Measurements from ENCODE around the gene PAXX.

PAXX gene

DNA sequence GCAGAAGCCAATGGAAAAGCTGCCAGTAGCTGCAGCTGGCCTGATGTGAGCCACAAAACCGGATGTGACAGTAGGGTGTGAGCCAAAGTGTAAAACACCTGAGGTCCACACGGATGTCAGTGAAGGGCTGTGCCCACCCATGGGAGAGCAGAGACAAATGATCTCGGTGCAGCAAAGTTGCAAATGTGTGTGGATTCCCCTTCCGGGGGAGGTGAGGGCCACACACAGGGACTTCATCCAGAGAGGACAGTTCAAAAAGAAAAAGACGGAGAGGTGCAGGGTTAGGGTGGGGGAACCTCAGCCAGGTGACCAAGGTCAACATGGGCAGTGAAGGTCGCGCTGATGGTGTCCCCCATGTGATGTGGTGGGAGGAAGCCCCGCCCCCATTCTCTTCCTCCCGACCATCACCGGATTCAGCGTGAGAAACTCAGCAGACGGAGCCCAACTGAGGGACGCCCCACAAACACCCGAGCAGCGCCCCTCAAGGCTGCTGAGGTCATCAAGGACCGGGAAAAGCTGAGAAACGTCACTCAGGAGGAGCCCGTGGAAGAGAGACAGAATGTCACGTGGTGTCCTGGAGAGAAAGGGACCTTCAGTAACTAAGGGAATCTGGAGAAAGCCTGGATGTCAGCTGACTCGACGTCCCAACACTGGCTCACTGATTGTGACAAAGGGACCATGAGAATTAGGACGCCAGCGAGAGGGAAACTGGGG, 26.3 kb upstream of the PAXX start:
- DNase-seq, result no peak

GRCh38 chr9:136968333-136969127, 23.7 kb upstream of the PAXX start:
- DNase-seq, result no peak

GRCh38 chr9:136969150-136969549, 23.1 kb upstream of the PAXX start:
- DNase-seq, result no peak

GRCh38 chr9:136969774-136970173, 22.4 kb upstream of the PAXX start:
- no peak for DNase-seq

GRCh38 chr9:136970361-136970760, 21.9 kb upstream of the PAXX start:
- DNase-seq, result no peak

GRCh38 chr9:136971746-136972145, 20.5 kb upstream of the PAXX start:
- no peak for DNase-seq

DNA sequence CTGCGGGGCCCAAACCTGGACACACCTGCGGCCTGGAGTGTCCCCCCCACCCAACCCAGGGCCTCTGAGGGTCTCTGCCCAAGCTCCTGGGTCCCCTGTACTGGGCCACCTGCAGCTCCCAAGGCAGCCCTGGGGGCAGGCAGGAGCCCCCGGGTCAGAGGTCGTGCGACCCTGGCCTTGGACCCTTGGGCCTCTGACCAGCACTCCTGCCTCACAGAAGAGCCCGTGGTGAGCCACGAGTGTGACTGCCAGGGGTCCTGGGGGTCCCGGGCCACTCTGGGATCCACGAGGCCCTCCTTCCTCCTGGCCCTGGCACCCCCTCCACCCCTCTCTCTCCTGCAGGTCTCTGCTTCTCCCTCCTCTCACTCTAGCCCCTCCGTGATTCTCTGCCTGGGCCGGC, 19.9 kb upstream of the PAXX start:
- DNase-seq, result no peak

GRCh38 chr9:136972743-136973142, 19.5 kb upstream of the PAXX start:
- no peak for DNase-seq

GRCh38 chr9:136973618-136974617, 18.3 kb upstream of the PAXX start:
- DNase-seq, result no peak

GRCh38 chr9:136974817-136975535, 17.2 kb upstream of the PAXX start:
- no peak for DNase-seq

- no peak for DNase-seq
Measured at GRCh38 chr9:136975644-136976043, 16.6 kb upstream of the PAXX start.

GRCh38 chr9:136977223-136977622, 15.0 kb upstream of the PAXX start, which contains the start of gene PTGDS:
PTGDS (plus strand) TSS chr9:136977504; CDS start chr9:136977579, 75 bp downstream.
- DNase-seq, result no peak

DNA sequence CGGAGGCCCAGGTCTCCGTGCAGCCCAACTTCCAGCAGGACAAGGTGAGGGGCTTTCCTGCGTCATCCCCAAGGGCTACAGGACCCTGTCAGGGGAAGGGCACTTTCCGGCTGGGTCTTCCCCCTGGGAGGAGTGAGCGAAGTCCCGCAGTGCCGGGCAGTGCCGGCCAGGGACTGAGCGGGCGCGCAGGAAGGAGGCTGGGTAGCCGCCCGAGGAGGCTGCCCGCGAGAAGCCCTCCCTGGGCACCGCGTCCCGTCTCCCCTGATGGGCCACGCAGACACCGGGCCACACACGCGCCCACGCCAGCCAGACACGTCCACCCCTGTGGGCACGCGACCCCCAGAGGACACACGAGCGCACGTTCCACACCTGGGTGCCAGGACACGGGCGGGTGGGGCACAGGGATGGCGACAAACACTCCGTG, 14.6 kb upstream of the PAXX start:
- DNase-seq, result no peak

DNA sequence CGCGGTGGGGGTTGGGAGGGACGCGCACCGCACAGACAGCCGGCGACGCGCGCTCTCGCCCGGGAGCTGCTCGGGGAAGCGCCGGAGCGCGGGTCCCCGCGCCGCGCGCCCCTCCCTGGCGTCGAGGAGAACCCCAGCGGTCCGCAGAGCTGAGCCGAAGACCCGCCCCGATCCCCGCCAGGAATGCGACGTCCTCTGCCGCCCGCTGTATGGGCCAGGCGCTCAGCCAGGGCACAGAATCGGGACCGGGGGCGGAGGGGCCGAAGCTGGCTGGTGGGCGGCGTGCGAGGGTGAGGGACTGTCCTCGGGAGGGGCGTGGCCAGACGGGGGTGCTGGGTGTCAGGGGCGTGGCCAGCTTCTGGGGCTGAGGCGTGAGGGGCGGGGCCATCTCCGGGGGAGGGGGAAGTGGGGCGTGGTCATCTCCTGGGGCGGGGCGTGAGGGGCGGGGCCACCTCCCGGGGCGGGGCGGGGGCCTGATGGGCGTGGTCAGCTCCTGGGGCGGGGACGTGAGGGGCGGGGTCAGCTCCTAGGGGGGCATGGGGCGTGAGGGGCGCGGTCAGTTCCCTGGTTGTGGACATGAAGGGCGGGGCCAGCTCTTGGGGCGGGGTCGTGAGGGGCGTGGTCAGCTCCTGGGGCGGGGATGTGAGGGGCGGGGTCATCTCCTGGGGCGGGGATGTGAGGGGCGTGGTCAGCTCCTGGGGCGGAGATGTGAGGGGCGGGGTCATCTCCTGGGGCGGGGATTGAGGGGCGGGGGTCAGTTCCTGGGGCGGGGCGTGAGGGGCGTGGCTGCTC, 14.0 kb upstream of the PAXX start:
- DNase-seq, result peak; percentile 21

GRCh38 chr9:136978865-136979544, 13.2 kb upstream of the PAXX start:
- no peak for DNase-seq

DNA sequence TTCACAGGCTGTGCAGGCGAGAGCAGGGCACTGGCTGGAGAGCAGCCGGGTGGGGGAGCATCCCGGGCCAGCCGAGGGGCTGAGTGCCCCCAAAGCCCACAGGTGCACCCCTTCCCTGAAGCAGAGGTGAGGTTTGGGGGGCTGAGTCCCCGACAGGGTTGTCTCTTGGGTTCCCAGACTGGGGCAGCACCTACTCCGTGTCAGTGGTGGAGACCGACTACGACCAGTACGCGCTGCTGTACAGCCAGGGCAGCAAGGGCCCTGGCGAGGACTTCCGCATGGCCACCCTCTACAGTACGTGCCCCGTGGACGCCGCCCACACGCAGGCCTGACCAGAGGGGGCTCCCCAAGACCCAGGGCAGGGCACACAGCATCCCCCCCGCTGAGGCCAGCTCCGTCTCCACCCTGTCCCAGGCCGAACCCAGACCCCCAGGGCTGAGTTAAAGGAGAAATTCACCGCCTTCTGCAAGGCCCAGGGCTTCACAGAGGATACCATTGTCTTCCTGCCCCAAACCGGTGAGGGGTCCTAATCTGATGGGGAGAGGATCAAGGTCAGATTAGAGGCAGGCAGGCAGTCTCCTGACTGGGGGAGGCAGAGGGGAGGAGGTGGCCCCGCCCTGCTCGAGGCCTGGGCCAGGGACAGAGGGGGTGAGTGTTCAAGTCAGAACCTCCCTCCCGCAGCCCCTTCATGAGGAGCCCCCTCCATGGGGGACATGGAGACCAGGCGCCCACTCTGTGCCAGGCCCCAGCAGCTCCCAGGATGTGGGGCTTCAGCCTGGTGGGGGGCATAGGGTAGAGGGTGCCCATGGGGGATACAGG, 12.2 kb upstream of the PAXX start:
- no peak for DNase-seq

GRCh38 chr9:136980669-136981478, 11.3 kb upstream of the PAXX start:
- DNase-seq, result no peak

DNA sequence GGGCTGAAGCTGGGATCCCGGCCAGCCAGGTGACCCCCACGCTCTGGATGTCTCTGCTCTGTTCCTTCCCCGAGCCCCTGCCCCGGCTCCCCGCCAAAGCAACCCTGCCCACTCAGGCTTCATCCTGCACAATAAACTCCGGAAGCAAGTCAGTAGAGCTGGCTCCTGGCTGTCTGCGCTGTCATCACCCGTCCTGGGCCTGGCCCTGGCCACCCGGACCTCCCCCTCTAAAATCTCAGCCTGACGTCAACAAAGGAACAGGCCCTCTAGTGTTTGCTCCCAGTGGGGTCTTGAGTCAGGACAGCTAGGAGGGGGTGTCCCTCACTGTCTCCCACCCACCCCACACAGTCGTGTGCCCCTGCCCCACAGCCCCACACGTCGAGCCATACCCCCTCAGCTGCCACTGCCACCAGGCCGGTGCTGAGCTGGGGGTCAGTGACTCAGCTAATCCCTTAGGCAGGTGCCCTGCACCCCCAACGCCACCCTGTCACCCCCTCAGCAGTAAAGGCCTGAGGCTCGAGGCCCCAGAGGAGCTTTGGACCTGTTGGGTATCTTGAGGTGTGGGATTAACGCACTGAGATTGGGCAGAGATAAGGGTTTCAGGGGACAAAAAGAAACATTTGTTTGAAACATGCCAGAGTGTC, 10.5 kb upstream of the PAXX start:
- no peak for DNase-seq
